Measurements from ENCODE around the gene CAMTA1. TPM values are rescaled to one million over a fixed set of nuclear protein-coding genes. Genes with fewer than 3 reads are reported as not detected.

Gene CAMTA1
- polyA plus RNA-seq, 1 donor (not counting 4 experiments of a cell fraction or from before 2014, with no cell fraction given), result 51.4 TPM

- no peak overlapping the region for H3K9ac ChIP-seq (ENCODE audit: control insufficient read depth, extremely low read depth, insufficient read depth, low read length)
These were observed 641.7 kb downstream of the CAMTA1 start for GRCh38 chr1:7426780-7427604.

GRCh38 chr1:7427605-7428300 lies 642.5 kb downstream of the CAMTA1 start:
- H3K4me1 ChIP-seq (ENCODE audit: control insufficient read depth, extremely low read depth, insufficient read depth, low read length), result no peaks in the 10 kb centered on the region
- H3K36me3 ChIP-seq (ENCODE audit: control insufficient read depth in 2 of 2, extremely low read depth in 1 of 2, insufficient read depth in 2 of 2, low read length in 2 of 2), result no peaks in the 10 kb centered on the region
- H3K4me2 ChIP-seq (ENCODE audit: control insufficient read depth, extremely low read depth, insufficient read depth, low read depth, low read length), result no peak overlapping the region
- H2AFZ ChIP-seq (ENCODE audit: control insufficient read depth, low read length), result no peak overlapping the region
- FAIRE-seq (no peak), DNase-seq (ENCODE audit: low read depth, low spot score) (no peak)
- no peaks in the 10 kb centered on the region for H3K9me1 ChIP-seq (ENCODE audit: control insufficient read depth, extremely low read depth, insufficient read depth, low read length)
- peaks cover 12% of the 10 kb centered on the region for H3K27me3 ChIP-seq (ENCODE audit: control insufficient read depth, extremely low read depth, insufficient read depth, low read length)
- no peak overlapping the region for H3K27ac ChIP-seq (ENCODE audit: control insufficient read depth, insufficient read depth, low read length)
- no peak for TF ChIP-seq EZH2 (IDR thresholded peaks at IDR 0.05; ENCODE audit: low read length)
- no peak for TF ChIP-seq CTCF (optimal IDR thresholded peaks at IDR 0.05 in 1 of 3, IDR thresholded peaks at IDR 0.05 in 1 of 3, conservative IDR thresholded peaks at IDR 0.05 in 1 of 3; ENCODE audit: extremely low read depth in 1 of 3, insufficient read depth in 2 of 3, low read length in 3 of 3)
- dilution Hi-C loops (cut with MboI; ENCODE audit: extremely low pct_ligation_motif_present, low sequenced_read_pairs), result no loop called here
- no peaks in the 10 kb centered on the region for H4K20me1 ChIP-seq (ENCODE audit: control insufficient read depth, extremely low read depth, insufficient read depth, low read length)
- no peaks in the 10 kb centered on the region for H3K79me2 ChIP-seq (ENCODE audit: control insufficient read depth, insufficient read depth, low read length)
- H3K9ac ChIP-seq (ENCODE audit: control insufficient read depth, extremely low read depth, insufficient read depth, low read length), result no peak overlapping the region
- H3K9me3 ChIP-seq (ENCODE audit: control insufficient read depth, low read depth, low read length), result no peaks in the 10 kb centered on the region
- no peak overlapping the region for H3K4me3 ChIP-seq (ENCODE audit: control insufficient read depth in 2 of 3, extremely low read depth in 1 of 3, insufficient read depth in 2 of 3, low read depth in 1 of 3, low read length in 3 of 3)

More at GRCh38 chr1:7426780-7427604, 641.7 kb downstream of the CAMTA1 start:
- DNase-seq (ENCODE audit: low read depth, low spot score) (no peak), FAIRE-seq (no peak)
- H3K36me3 ChIP-seq (ENCODE audit: control insufficient read depth in 2 of 2, extremely low read depth in 1 of 2, insufficient read depth in 2 of 2, low read length in 2 of 2), result no peaks in the 10 kb centered on the region
- no peak overlapping the region for H3K4me3 ChIP-seq (ENCODE audit: control insufficient read depth in 2 of 3, extremely low read depth in 1 of 3, insufficient read depth in 2 of 3, low read depth in 1 of 3, low read length in 3 of 3)
- H3K4me2 ChIP-seq (ENCODE audit: control insufficient read depth, extremely low read depth, insufficient read depth, low read depth, low read length), result no peak overlapping the region
- no peaks in the 10 kb centered on the region for H4K20me1 ChIP-seq (ENCODE audit: control insufficient read depth, extremely low read depth, insufficient read depth, low read length)
- H3K27ac ChIP-seq (ENCODE audit: control insufficient read depth, insufficient read depth, low read length), result no peak overlapping the region
- dilution Hi-C loops (cut with MboI; ENCODE audit: extremely low pct_ligation_motif_present, low sequenced_read_pairs), result no loop called here
- no peaks in the 10 kb centered on the region for H3K4me1 ChIP-seq (ENCODE audit: control insufficient read depth, extremely low read depth, insufficient read depth, low read length)
- no peaks in the 10 kb centered on the region for H3K9me1 ChIP-seq (ENCODE audit: control insufficient read depth, extremely low read depth, insufficient read depth, low read length)
- H2AFZ ChIP-seq (ENCODE audit: control insufficient read depth, low read length), result no peak overlapping the region
- no peaks in the 10 kb centered on the region for H3K79me2 ChIP-seq (ENCODE audit: control insufficient read depth, insufficient read depth, low read length)
- TF ChIP-seq CTCF (optimal IDR thresholded peaks at IDR 0.05 in 1 of 3, IDR thresholded peaks at IDR 0.05 in 1 of 3, conservative IDR thresholded peaks at IDR 0.05 in 1 of 3; ENCODE audit: extremely low read depth in 1 of 3, insufficient read depth in 2 of 3, low read length in 3 of 3), result no peak
- TF ChIP-seq EZH2 (IDR thresholded peaks at IDR 0.05; ENCODE audit: low read length), result no peak
- H3K9me3 ChIP-seq (ENCODE audit: control insufficient read depth, low read depth, low read length), result no peaks in the 10 kb centered on the region
- peaks cover 10% of the 10 kb centered on the region for H3K27me3 ChIP-seq (ENCODE audit: control insufficient read depth, extremely low read depth, insufficient read depth, low read length)

All from keratinocyte (primary cell).